ENCODE data around the gene PIEZO2.

Gene PIEZO2

GRCh38 chr18:11004294-11004693 lies 145.1 kb downstream of the PIEZO2 start:
- H3K27ac ChIP-seq (ENCODE audit: low read depth, low read length) = no peak overlapping the region

GRCh38 chr18:11002796-11003195 lies 146.6 kb downstream of the PIEZO2 start:
- Histone ChIP-seq H3K9ac (ENCODE audit: low read length) (no peak overlapping the region), H3K4me1 (ENCODE audit: control insufficient read depth, insufficient read depth, low read length) (no peaks in the 10 kb centered on the region), H3K27ac (ENCODE audit: low read depth, low read length) (no peak overlapping the region), H3K36me3 (ENCODE audit: control insufficient read depth, insufficient read depth, low read length) (no peaks in the 10 kb centered on the region), H3K27me3 (ENCODE audit: control insufficient read depth, insufficient read depth, low read length) (no peaks in the 10 kb centered on the region), H3K4me3 (ENCODE audit: low read length) (no peak overlapping the region)

More at GRCh38 chr18:11004294-11004693, 145.1 kb downstream of the PIEZO2 start:
- H3K4me1 ChIP-seq (ENCODE audit: control insufficient read depth, insufficient read depth, low read length) = no peaks in the 10 kb centered on the region
- H3K36me3 ChIP-seq (ENCODE audit: control insufficient read depth, insufficient read depth, low read length) = no peaks in the 10 kb centered on the region
- no peak overlapping the region for H3K9ac ChIP-seq (ENCODE audit: low read length)
- no peak overlapping the region for H3K4me3 ChIP-seq (ENCODE audit: low read length)
- no peaks in the 10 kb centered on the region for H3K27me3 ChIP-seq (ENCODE audit: control insufficient read depth, insufficient read depth, low read length)

- Histone ChIP-seq H3K4me1 (ENCODE audit: control insufficient read depth, insufficient read depth, low read length) (no peaks in the 10 kb centered on the region), H3K27ac (ENCODE audit: low read depth, low read length) (no peak overlapping the region), H3K9ac (ENCODE audit: low read length) (no peak overlapping the region), H3K36me3 (ENCODE audit: control insufficient read depth, insufficient read depth, low read length) (no peaks in the 10 kb centered on the region), H3K27me3 (ENCODE audit: control insufficient read depth, insufficient read depth, low read length) (no peaks in the 10 kb centered on the region), H3K4me3 (ENCODE audit: low read length) (no peak overlapping the region)
These were observed 147.1 kb downstream of the PIEZO2 start for GRCh38 chr18:11002277-11002676.

GRCh38 chr18:11000071-11000470 lies 149.3 kb downstream of the PIEZO2 start:
- no peak overlapping the region for H3K27ac ChIP-seq (ENCODE audit: low read depth, low read length)
- no peaks in the 10 kb centered on the region for H3K4me1 ChIP-seq (ENCODE audit: control insufficient read depth, insufficient read depth, low read length)
- no peak overlapping the region for H3K4me3 ChIP-seq (ENCODE audit: low read length)
- no peak overlapping the region for H3K9ac ChIP-seq (ENCODE audit: low read length)
- H3K36me3 ChIP-seq (ENCODE audit: control insufficient read depth, insufficient read depth, low read length) = no peaks in the 10 kb centered on the region
- no peaks in the 10 kb centered on the region for H3K27me3 ChIP-seq (ENCODE audit: control insufficient read depth, insufficient read depth, low read length)

GRCh38 chr18:10997885-10998284 lies 151.5 kb downstream of the PIEZO2 start:
- Histone ChIP-seq H3K4me1 (ENCODE audit: control insufficient read depth, insufficient read depth, low read length) (no peaks in the 10 kb centered on the region), H3K4me3 (ENCODE audit: low read length) (no peak overlapping the region), H3K36me3 (ENCODE audit: control insufficient read depth, insufficient read depth, low read length) (no peaks in the 10 kb centered on the region), H3K27ac (ENCODE audit: low read depth, low read length) (no peak overlapping the region), H3K27me3 (ENCODE audit: control insufficient read depth, insufficient read depth, low read length) (no peaks in the 10 kb centered on the region), H3K9ac (ENCODE audit: low read length) (no peak overlapping the region)

GRCh38 chr18:10995550-10995949 lies 153.8 kb downstream of the PIEZO2 start:
- Histone ChIP-seq H3K36me3 (ENCODE audit: control insufficient read depth, insufficient read depth, low read length) (no peaks in the 10 kb centered on the region), H3K4me3 (ENCODE audit: low read length) (no peak overlapping the region), H3K4me1 (ENCODE audit: control insufficient read depth, insufficient read depth, low read length) (no peaks in the 10 kb centered on the region), H3K27ac (ENCODE audit: low read depth, low read length) (no peak overlapping the region), H3K9ac (ENCODE audit: low read length) (no peak overlapping the region), H3K27me3 (ENCODE audit: control insufficient read depth, insufficient read depth, low read length) (no peaks in the 10 kb centered on the region)

GRCh38 chr18:10989486-10989885 lies 159.9 kb downstream of the PIEZO2 start:
- Histone ChIP-seq H3K9ac (ENCODE audit: low read length) (no peak overlapping the region), H3K27me3 (ENCODE audit: control insufficient read depth, insufficient read depth, low read length) (no peaks in the 10 kb centered on the region), H3K4me3 (ENCODE audit: low read length) (no peak overlapping the region), H3K36me3 (ENCODE audit: control insufficient read depth, insufficient read depth, low read length) (no peaks in the 10 kb centered on the region), H3K27ac (ENCODE audit: low read depth, low read length) (no peak overlapping the region), H3K4me1 (ENCODE audit: control insufficient read depth, insufficient read depth, low read length) (no peaks in the 10 kb centered on the region)

- Histone ChIP-seq H3K27ac (ENCODE audit: low read depth, low read length) (no peak overlapping the region), H3K9ac (ENCODE audit: low read length) (no peak overlapping the region), H3K4me3 (ENCODE audit: low read length) (no peak overlapping the region), H3K4me1 (ENCODE audit: control insufficient read depth, insufficient read depth, low read length) (no peaks in the 10 kb centered on the region), H3K27me3 (ENCODE audit: control insufficient read depth, insufficient read depth, low read length) (no peaks in the 10 kb centered on the region), H3K36me3 (ENCODE audit: control insufficient read depth, insufficient read depth, low read length) (no peaks in the 10 kb centered on the region)
These were observed 163.7 kb downstream of the PIEZO2 start for GRCh38 chr18:10985689-10986088.

- Histone ChIP-seq H3K9ac (ENCODE audit: low read length) (no peak overlapping the region), H3K4me3 (ENCODE audit: low read length) (no peak overlapping the region), H3K36me3 (ENCODE audit: control insufficient read depth, insufficient read depth, low read length) (no peaks in the 10 kb centered on the region), H3K27me3 (ENCODE audit: control insufficient read depth, insufficient read depth, low read length) (no peaks in the 10 kb centered on the region), H3K27ac (ENCODE audit: low read depth, low read length) (no peak overlapping the region), H3K4me1 (ENCODE audit: control insufficient read depth, insufficient read depth, low read length) (no peaks in the 10 kb centered on the region)
These were observed 170.0 kb downstream of the PIEZO2 start for GRCh38 chr18:10979411-10979810.

- Histone ChIP-seq H3K4me3 (ENCODE audit: low read length) (no peak overlapping the region), H3K36me3 (ENCODE audit: control insufficient read depth, insufficient read depth, low read length) (no peaks in the 10 kb centered on the region), H3K27me3 (ENCODE audit: control insufficient read depth, insufficient read depth, low read length) (no peaks in the 10 kb centered on the region), H3K4me1 (ENCODE audit: control insufficient read depth, insufficient read depth, low read length) (no peaks in the 10 kb centered on the region), H3K27ac (ENCODE audit: low read depth, low read length) (no peak overlapping the region), H3K9ac (ENCODE audit: low read length) (no peak overlapping the region)
These were observed 172.3 kb downstream of the PIEZO2 start for GRCh38 chr18:10977042-10977441.

- no peak overlapping the region for H3K9ac ChIP-seq (ENCODE audit: low read length)
- no peaks in the 10 kb centered on the region for H3K36me3 ChIP-seq (ENCODE audit: control insufficient read depth, insufficient read depth, low read length)
- H3K27me3 ChIP-seq (ENCODE audit: control insufficient read depth, insufficient read depth, low read length) = no peaks in the 10 kb centered on the region
- no peaks in the 10 kb centered on the region for H3K4me1 ChIP-seq (ENCODE audit: control insufficient read depth, insufficient read depth, low read length)
- no peak overlapping the region for H3K4me3 ChIP-seq (ENCODE audit: low read length)
- no peak overlapping the region for H3K27ac ChIP-seq (ENCODE audit: low read depth, low read length)
These were observed 175.7 kb downstream of the PIEZO2 start for GRCh38 chr18:10973567-10974203.

- no peak overlapping the region for H3K27ac ChIP-seq (ENCODE audit: low read depth, low read length)
- no peaks in the 10 kb centered on the region for H3K27me3 ChIP-seq (ENCODE audit: control insufficient read depth, insufficient read depth, low read length)
- no peak overlapping the region for H3K4me3 ChIP-seq (ENCODE audit: low read length)
- no peak overlapping the region for H3K9ac ChIP-seq (ENCODE audit: low read length)
- no peaks in the 10 kb centered on the region for H3K4me1 ChIP-seq (ENCODE audit: control insufficient read depth, insufficient read depth, low read length)
- no peaks in the 10 kb centered on the region for H3K36me3 ChIP-seq (ENCODE audit: control insufficient read depth, insufficient read depth, low read length)
These were observed 177.7 kb downstream of the PIEZO2 start for GRCh38 chr18:10971717-10972116.

- H3K27ac ChIP-seq (ENCODE audit: low read depth, low read length) = no peak overlapping the region
- no peak overlapping the region for H3K4me3 ChIP-seq (ENCODE audit: low read length)
- no peak overlapping the region for H3K9ac ChIP-seq (ENCODE audit: low read length)
- H3K27me3 ChIP-seq (ENCODE audit: control insufficient read depth, insufficient read depth, low read length) = no peaks in the 10 kb centered on the region
- H3K36me3 ChIP-seq (ENCODE audit: control insufficient read depth, insufficient read depth, low read length) = no peaks in the 10 kb centered on the region
- no peaks in the 10 kb centered on the region for H3K4me1 ChIP-seq (ENCODE audit: control insufficient read depth, insufficient read depth, low read length)
These were observed 184.2 kb downstream of the PIEZO2 start for GRCh38 chr18:10965119-10965518.

Data from rectal smooth muscle tissue (tissue), 1 donor.